22Rv1 (cell line): ENCODE data around the gene CCDC116.
"Not testable (repeated sequence)": the region's sequence is repeated elsewhere in the genome, so short reads cannot be mapped to it uniquely, and the experiment has no call there.

Experiments used
- H3K27ac ChIP-seq: fragments of 450-650 bp; 2 replicates; pipeline ENCODE4 v1.5.1; 2017
- ZFX ChIP-seq: fragments of 450-650 bp; IDR thresholded peaks from 2 replicates; pipeline ENCODE4 v1.6.1; 2017; ENCODE audit warnings: antibody characterized with exemption, borderline replicate concordance
- TF ChIP-seq, protein P1 (sequence below): fragments of 450-650 bp; IDR thresholded peaks from 2 replicates; pipeline ENCODE4 v1.5.1; 2017; ENCODE audit warnings: mild to moderate bottlenecking

The CCDC116 gene

DNA sequence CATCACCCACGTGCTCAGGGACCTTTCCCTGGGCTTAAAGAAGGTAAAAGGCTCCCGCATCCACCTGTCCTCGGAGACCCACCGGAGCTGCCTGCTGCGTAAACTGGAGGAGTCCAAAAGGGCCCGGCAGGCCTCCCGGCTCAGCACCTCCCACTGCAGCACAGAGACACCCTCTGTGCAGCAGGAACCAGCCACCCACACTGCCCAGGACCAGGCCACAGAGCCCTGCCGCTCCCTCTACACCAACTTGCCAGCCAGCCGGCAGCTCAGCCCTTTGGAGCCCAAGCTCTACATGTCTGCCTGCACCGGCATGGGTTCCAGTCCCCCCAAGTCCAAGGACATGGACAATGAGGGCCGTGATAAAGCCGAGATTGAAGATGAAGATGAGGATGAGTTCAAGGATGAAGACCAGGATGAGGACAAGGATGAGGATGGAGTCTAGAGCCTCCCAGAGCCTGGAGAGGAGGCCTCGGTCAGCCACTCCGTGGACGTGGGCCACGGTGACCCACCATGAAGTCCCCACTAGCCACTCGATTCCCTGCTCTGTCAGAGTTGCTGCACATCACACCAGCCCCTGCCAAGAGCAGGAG, 4.2 kb downstream of the CCDC116 start:
- TF ChIP-seq, protein P1, sequence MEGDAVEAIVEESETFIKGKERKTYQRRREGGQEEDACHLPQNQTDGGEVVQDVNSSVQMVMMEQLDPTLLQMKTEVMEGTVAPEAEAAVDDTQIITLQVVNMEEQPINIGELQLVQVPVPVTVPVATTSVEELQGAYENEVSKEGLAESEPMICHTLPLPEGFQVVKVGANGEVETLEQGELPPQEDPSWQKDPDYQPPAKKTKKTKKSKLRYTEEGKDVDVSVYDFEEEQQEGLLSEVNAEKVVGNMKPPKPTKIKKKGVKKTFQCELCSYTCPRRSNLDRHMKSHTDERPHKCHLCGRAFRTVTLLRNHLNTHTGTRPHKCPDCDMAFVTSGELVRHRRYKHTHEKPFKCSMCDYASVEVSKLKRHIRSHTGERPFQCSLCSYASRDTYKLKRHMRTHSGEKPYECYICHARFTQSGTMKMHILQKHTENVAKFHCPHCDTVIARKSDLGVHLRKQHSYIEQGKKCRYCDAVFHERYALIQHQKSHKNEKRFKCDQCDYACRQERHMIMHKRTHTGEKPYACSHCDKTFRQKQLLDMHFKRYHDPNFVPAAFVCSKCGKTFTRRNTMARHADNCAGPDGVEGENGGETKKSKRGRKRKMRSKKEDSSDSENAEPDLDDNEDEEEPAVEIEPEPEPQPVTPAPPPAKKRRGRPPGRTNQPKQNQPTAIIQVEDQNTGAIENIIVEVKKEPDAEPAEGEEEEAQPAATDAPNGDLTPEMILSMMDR: no peak
- no peak for TF ChIP-seq ZFX

GRCh38 chr22:21637450-21637849, 4.9 kb downstream of the CCDC116 start:
- H3K27ac ChIP-seq: not testable (repeated sequence)

More for the DNA sequence above, 4.2 kb downstream of the CCDC116 start:
- H3K27ac ChIP-seq: no peak overlapping the region

DNA sequence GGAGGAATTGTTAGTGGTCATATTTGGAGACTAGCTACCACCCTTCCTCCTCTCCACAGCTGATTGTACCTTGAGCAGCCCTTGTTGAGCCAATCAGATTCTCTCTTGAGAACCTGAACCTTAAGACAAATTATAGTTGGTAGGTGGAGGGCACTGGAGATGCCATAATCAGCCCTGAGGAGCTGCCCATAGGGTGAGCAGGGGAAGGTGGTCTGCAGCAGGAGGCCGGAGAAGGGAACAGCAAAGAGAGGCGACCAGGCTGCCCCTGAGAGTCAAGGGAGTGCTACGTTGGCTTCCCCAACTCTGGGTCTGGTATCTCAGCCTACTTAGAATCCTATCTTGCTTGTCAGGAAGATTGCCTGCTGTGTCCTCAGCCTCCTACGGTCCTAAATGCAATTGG, 6.8 kb downstream of the CCDC116 start:
- TF ChIP-seq, protein P1: no peak
- no peak for TF ChIP-seq ZFX
- no peak overlapping the region for H3K27ac ChIP-seq

- H3K27ac ChIP-seq: peak overlapping the region; percentile 81; the same call in 1 of the 2 replicates
- TF ChIP-seq, protein P1: no peak
- no peak for TF ChIP-seq ZFX
These were observed 8.2 kb downstream of the CCDC116 start for GRCh38 chr22:21640810-21641209.

GRCh38 chr22:21641417-21641788, 8.8 kb downstream of the CCDC116 start:
- TF ChIP-seq, protein P1: peak; percentile 83
- no peak for TF ChIP-seq ZFX
- H3K27ac ChIP-seq: peak overlapping the region; percentile 81

GRCh38 chr22:21641789-21642583, 9.4 kb downstream of the CCDC116 start, which contains the start of gene SDF2L1:
Gene SDF2L1, plus strand, starts transcription at chr22:21642302. Its CDS starts 35 bp downstream, at chr22:21642337.
- H3K27ac ChIP-seq: peak within 1 kb of the TSS; percentile 81
- TF ChIP-seq, protein P1: peak; percentile 48
- no peak for TF ChIP-seq ZFX

DNA sequence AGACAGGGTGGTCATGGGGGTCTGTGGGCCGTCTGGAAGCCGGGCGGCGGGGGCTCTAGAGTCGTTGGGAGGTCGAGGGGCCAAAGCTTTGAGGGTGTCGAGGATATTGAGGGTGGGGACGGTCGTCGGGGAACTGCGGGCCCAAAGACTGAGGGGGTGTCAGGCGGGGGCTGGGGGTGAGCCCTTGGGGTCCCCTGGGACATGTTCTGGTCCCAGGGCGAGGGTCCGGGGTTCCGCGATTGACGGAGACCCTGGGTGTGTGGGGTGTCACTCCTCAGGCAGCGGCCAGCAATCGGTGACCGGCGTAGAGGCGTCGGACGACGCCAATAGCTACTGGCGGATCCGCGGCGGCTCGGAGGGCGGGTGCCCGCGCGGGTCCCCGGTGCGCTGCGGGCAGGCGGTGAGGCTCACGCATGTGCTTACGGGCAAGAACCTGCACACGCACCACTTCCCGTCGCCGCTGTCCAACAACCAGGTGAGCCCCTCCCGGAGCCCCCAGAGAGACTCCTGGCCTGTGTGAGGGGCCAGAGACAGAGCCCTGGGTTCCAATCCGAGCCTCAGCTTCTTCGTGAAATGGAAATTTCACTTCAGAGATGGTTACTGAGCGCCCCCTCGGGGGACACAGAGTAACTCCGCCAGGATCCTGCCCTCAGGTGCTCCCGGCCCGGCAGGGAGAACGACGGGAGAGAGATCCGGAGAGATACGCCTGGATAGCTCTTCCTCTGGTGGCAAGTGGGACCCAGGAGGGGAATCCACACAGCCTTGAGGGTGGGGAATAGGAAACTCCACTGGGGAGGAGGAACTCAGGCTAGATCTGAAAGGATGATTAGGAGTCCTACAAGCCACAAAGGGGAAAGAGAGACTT, 10.3 kb downstream of the CCDC116 start:
- H3K27ac ChIP-seq: peak overlapping the region; percentile 81
- TF ChIP-seq ZFX: no peak
- TF ChIP-seq, protein P1: peak; percentile 72
